ENCODE measurements around the gene OR52A5.

Gene OR52A5

DNA sequence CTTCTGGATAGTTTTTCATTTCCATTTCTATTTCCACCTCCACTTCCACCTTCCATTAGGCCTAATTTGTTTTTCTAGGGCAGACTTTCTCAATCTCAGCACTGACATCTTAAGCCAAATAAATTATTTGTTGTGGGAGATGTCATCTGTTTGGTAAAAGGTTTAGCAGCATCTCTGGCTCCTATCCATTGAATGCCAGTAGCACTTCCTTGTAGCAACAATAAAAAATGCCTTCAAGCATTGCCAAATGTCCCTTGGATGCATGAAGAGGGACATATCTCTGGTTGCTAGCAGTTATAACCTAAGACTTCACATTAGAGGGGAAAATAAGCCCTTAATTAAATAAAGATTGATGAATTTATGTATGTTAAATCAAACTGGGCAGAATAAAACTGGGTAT is 1.9 kb downstream of the OR52A5 start:
- no peak for DNase-seq (ENCODE audit: low read depth in 1 of 2, low spot score in 1 of 2)

GRCh38 chr11:5131584-5132335 is 6.4 kb downstream of the OR52A5 start:
- H3K27ac ChIP-seq (replicated peaks), result no peak overlapping the region
- DNase-seq (ENCODE audit: low read depth in 1 of 2, low spot score in 1 of 2), result no peak
- TF ChIP-seq, protein P1, sequence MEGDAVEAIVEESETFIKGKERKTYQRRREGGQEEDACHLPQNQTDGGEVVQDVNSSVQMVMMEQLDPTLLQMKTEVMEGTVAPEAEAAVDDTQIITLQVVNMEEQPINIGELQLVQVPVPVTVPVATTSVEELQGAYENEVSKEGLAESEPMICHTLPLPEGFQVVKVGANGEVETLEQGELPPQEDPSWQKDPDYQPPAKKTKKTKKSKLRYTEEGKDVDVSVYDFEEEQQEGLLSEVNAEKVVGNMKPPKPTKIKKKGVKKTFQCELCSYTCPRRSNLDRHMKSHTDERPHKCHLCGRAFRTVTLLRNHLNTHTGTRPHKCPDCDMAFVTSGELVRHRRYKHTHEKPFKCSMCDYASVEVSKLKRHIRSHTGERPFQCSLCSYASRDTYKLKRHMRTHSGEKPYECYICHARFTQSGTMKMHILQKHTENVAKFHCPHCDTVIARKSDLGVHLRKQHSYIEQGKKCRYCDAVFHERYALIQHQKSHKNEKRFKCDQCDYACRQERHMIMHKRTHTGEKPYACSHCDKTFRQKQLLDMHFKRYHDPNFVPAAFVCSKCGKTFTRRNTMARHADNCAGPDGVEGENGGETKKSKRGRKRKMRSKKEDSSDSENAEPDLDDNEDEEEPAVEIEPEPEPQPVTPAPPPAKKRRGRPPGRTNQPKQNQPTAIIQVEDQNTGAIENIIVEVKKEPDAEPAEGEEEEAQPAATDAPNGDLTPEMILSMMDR (IDR thresholded peaks at IDR 0.05; ENCODE audit: insufficient read depth, low read length), result no peak
- TF ChIP-seq, protein P2, sequence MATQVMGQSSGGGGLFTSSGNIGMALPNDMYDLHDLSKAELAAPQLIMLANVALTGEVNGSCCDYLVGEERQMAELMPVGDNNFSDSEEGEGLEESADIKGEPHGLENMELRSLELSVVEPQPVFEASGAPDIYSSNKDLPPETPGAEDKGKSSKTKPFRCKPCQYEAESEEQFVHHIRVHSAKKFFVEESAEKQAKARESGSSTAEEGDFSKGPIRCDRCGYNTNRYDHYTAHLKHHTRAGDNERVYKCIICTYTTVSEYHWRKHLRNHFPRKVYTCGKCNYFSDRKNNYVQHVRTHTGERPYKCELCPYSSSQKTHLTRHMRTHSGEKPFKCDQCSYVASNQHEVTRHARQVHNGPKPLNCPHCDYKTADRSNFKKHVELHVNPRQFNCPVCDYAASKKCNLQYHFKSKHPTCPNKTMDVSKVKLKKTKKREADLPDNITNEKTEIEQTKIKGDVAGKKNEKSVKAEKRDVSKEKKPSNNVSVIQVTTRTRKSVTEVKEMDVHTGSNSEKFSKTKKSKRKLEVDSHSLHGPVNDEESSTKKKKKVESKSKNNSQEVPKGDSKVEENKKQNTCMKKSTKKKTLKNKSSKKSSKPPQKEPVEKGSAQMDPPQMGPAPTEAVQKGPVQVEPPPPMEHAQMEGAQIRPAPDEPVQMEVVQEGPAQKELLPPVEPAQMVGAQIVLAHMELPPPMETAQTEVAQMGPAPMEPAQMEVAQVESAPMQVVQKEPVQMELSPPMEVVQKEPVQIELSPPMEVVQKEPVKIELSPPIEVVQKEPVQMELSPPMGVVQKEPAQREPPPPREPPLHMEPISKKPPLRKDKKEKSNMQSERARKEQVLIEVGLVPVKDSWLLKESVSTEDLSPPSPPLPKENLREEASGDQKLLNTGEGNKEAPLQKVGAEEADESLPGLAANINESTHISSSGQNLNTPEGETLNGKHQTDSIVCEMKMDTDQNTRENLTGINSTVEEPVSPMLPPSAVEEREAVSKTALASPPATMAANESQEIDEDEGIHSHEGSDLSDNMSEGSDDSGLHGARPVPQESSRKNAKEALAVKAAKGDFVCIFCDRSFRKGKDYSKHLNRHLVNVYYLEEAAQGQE (IDR thresholded peaks at IDR 0.05; ENCODE audit: insufficient replicate concordance, low read depth), result no peak
- TF ChIP-seq SPI1 (IDR thresholded peaks at IDR 0.05; ENCODE audit: borderline replicate concordance, low read depth) (no peak), POLR2AphosphoS5 (IDR thresholded peaks at IDR 0.05; ENCODE audit: low read depth) (no peak), GABPA (IDR thresholded peaks at IDR 0.05; ENCODE audit: low read depth) (no peak)

More for the DNA sequence above, 1.9 kb downstream of the OR52A5 start:
- Histone ChIP-seq H3K27ac (replicated peaks) (no peak overlapping the region), H3K27me3 (ENCODE audit: insufficient read depth, poor library complexity, severe bottlenecking) (no peaks in the 10 kb centered on the region), H3K4me3 (replicated peaks; ENCODE audit: insufficient read depth, low read length) (no peak overlapping the region)
- TF ChIP-seq GABPA (IDR thresholded peaks at IDR 0.05; ENCODE audit: low read depth), result no peak
- no peak for TF ChIP-seq SPI1 (IDR thresholded peaks at IDR 0.05; ENCODE audit: borderline replicate concordance, low read depth)
- TF ChIP-seq, protein P1 (IDR thresholded peaks at IDR 0.05; ENCODE audit: insufficient read depth, low read length), result no peak
- TF ChIP-seq POLR2AphosphoS5 (IDR thresholded peaks at IDR 0.05; ENCODE audit: low read depth), result no peak
- TF ChIP-seq, protein P2 (IDR thresholded peaks at IDR 0.05; ENCODE audit: insufficient replicate concordance, low read depth), result no peak

DNA sequence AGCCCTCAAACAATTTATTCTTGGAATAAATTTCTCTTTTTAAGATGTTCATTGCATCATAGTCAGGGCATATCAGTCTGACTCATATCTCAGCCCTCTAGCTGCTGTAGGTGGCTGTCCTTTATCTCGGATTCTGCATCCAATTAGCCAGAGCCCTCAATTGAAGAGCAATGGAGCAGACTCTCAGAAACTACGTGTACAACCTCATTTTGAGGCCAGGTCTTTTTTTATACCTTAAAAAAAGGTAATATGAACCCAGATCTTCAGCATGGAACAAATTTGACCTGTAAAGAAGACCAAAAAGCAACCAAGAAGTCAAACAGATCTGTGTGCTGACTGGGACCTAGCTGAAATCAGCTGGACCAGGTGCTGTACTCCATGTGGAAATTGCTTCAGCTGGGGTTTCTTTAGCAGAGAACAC is 8.7 kb downstream of the OR52A5 start:
- TF ChIP-seq SPI1 (IDR thresholded peaks at IDR 0.05; ENCODE audit: borderline replicate concordance, low read depth) (no peak), POLR2AphosphoS5 (IDR thresholded peaks at IDR 0.05; ENCODE audit: low read depth) (no peak)
- H3K27me3 ChIP-seq (ENCODE audit: insufficient read depth, poor library complexity, severe bottlenecking), result no peaks in the 10 kb centered on the region
- no peak overlapping the region for H3K4me3 ChIP-seq (replicated peaks; ENCODE audit: insufficient read depth, low read length)
- DNase-seq (ENCODE audit: low read depth in 1 of 2, low spot score in 1 of 2), result no peak
- H3K27ac ChIP-seq (replicated peaks), result no peak overlapping the region

More at GRCh38 chr11:5131584-5132335, 6.4 kb downstream of the OR52A5 start:
- Histone ChIP-seq H3K4me3 (replicated peaks; ENCODE audit: insufficient read depth, low read length) (no peak overlapping the region), H3K27me3 (ENCODE audit: insufficient read depth, poor library complexity, severe bottlenecking) (no peaks in the 10 kb centered on the region)

DNA sequence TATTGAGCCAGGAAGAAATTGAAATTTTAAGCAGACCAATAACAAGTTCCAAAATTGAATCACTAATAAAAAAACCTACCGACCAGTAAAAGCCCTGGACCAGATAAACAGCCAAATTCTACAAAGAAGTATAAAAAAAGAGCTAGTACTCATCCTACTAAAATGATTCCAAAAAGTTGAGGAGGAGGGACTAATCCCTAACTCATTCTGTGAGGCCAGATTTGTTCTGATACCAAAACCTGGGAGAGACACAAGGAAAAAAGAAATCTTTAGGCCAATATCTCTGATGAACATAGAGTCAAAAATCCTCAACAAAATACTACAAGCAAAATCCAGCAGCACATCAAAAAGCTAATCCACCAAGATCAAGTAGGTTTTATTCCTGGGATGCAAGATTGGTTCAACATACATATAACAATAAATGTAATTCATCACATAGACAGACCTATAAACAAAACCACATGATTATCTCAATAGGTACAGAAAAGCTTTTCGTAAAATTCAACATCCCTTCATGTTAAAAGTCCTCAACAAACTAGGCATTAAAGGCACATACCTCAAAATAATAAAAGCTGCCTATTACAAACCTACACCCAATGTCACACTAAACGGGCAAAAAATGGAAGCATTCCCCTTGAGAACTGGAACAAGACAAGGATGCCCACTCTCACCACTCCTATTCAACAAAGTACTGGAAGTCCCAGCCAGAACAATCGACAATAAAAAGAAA is 13.1 kb downstream of the OR52A5 start:
- Histone ChIP-seq H3K27ac (replicated peaks) (no peak overlapping the region), H3K4me3 (replicated peaks; ENCODE audit: insufficient read depth, low read length) (no peak overlapping the region), H3K27me3 (ENCODE audit: insufficient read depth, poor library complexity, severe bottlenecking) (peaks cover 2% of the 10 kb centered on the region)
- no peak for DNase-seq (ENCODE audit: low read depth in 1 of 2, low spot score in 1 of 2)
- TF ChIP-seq SPI1 (IDR thresholded peaks at IDR 0.05; ENCODE audit: borderline replicate concordance, low read depth) (no peak), POLR2AphosphoS5 (IDR thresholded peaks at IDR 0.05; ENCODE audit: low read depth) (no peak), GABPA (IDR thresholded peaks at IDR 0.05; ENCODE audit: low read depth) (no peak)
- TF ChIP-seq, protein P1 (IDR thresholded peaks at IDR 0.05; ENCODE audit: insufficient read depth, low read length), result no peak
- TF ChIP-seq, protein P2 (IDR thresholded peaks at IDR 0.05; ENCODE audit: insufficient replicate concordance, low read depth), result no peak

All from HL-60 (cell line).